CD4-positive, alpha-beta T cell treated with Interferon alpha-2 for 1 hour (primary cell): ENCODE results near the gene MACROD2.

Source experiments
- DNase-seq, 2 donors: peaks; one replicate each; pipeline ENCODE4 v3.0.0-alpha.2; 2020 to 2022

MACROD2 gene

GRCh38 chr20:16027686-16028085 is 2032.4 kb downstream of the MACROD2 start:
- DNase-seq = no peak

- DNase-seq = no peak
Measured at GRCh38 chr20:16028923-16029322, 2033.6 kb downstream of the MACROD2 start.

- no peak for DNase-seq
Measured at GRCh38 chr20:16030253-16030652, 2034.9 kb downstream of the MACROD2 start.

GRCh38 chr20:16035576-16035975 is 2040.3 kb downstream of the MACROD2 start:
- DNase-seq = no peak

GRCh38 chr20:16036331-16036730 is 2041.0 kb downstream of the MACROD2 start:
- no peak for DNase-seq

GRCh38 chr20:16040742-16041141 is 2045.4 kb downstream of the MACROD2 start:
- no peak for DNase-seq

GRCh38 chr20:16042731-16043130 is 2047.4 kb downstream of the MACROD2 start:
- DNase-seq = no peak

GRCh38 chr20:16043931-16044330 is 2048.6 kb downstream of the MACROD2 start:
- no peak for DNase-seq

GRCh38 chr20:16048876-16049275 is 2053.6 kb downstream of the MACROD2 start:
- DNase-seq = no peak

- DNase-seq = no peak
Measured at GRCh38 chr20:16049529-16050093, 2054.3 kb downstream of the MACROD2 start.

- no peak for DNase-seq
Measured at GRCh38 chr20:16050366-16050765, 2055.1 kb downstream of the MACROD2 start.

- no peak for DNase-seq
Measured at GRCh38 chr20:16051968-16052367, 2056.7 kb downstream of the MACROD2 start.

- DNase-seq = no peak
Measured at GRCh38 chr20:16052456-16052855, 2057.1 kb downstream of the MACROD2 start.

GRCh38 chr20:16054985-16055384 is 2059.7 kb downstream of the MACROD2 start:
- DNase-seq = no peak

GRCh38 chr20:16057651-16058050 is 2062.3 kb downstream of the MACROD2 start:
- no peak for DNase-seq

GRCh38 chr20:16058268-16058667 is 2063.0 kb downstream of the MACROD2 start:
- no peak for DNase-seq

- no peak for DNase-seq
Measured at GRCh38 chr20:16059841-16060240, 2064.5 kb downstream of the MACROD2 start.

GRCh38 chr20:16061351-16061750 is 2066.0 kb downstream of the MACROD2 start:
- no peak for DNase-seq

GRCh38 chr20:16062661-16063581 is 2067.6 kb downstream of the MACROD2 start:
- no peak for DNase-seq

- DNase-seq = no peak
Measured at GRCh38 chr20:16063881-16064280, 2068.6 kb downstream of the MACROD2 start.

GRCh38 chr20:16064989-16065707 is 2069.8 kb downstream of the MACROD2 start:
- DNase-seq = no peak

- no peak for DNase-seq
Measured at GRCh38 chr20:16066571-16066970, 2071.3 kb downstream of the MACROD2 start.

- peak in 1 of 2 donors; percentile 14 for DNase-seq
Measured at GRCh38 chr20:16069389-16070010, 2074.2 kb downstream of the MACROD2 start.
